Glutamatergic neuron (in vitro differentiated cells): ENCODE measurements around the gene OTUB2. TPM values are rescaled to one million over a fixed set of nuclear protein-coding genes. Genes with fewer than 3 reads are reported as not detected.
"Not testable (repeated sequence)": the region's sequence is repeated elsewhere in the genome, so short reads cannot be mapped to it uniquely, and the experiment has no call there.

Experiments
- DNase-seq: peaks from one replicate; pipeline ENCODE4 v3.0.0; 2022
- H3K27ac Mint-ChIP-seq: one replicate; pipeline ENCODE4 v1.8.0; 2020; ENCODE audit warnings: mild to moderate bottlenecking, mixed read lengths, inconsistent platforms; ENCODE audit not compliant: unreplicated experiment
- H3K27me3 Mint-ChIP-seq: one replicate; pipeline ENCODE4 v1.8.0; 2020; ENCODE audit warnings: mild to moderate bottlenecking, moderate library complexity, mixed read lengths, inconsistent platforms; ENCODE audit not compliant: unreplicated experiment
- H3K36me3 Mint-ChIP-seq: one replicate; pipeline ENCODE4 v1.8.0; 2020; ENCODE audit warnings: mild to moderate bottlenecking, mixed read lengths, inconsistent platforms; ENCODE audit not compliant: unreplicated experiment
- H3K4me1 Mint-ChIP-seq: one replicate; pipeline ENCODE4 v1.8.0; 2020; ENCODE audit warnings: mild to moderate bottlenecking, low read depth, mixed read lengths, inconsistent platforms; ENCODE audit not compliant: unreplicated experiment
- H3K4me3 Mint-ChIP-seq: one replicate; pipeline ENCODE4 v1.8.0; 2020; ENCODE audit warnings: mild to moderate bottlenecking, mixed read lengths, inconsistent platforms; ENCODE audit not compliant: unreplicated experiment
- H3K9me3 Mint-ChIP-seq: one replicate; pipeline ENCODE4 v1.8.0; 2020; ENCODE audit warnings: mild to moderate bottlenecking, moderate library complexity, mixed read lengths, inconsistent platforms; ENCODE audit not compliant: unreplicated experiment
- total RNA-seq: library from RNA; stranded (reverse); fragmentation: NEBNext Ultra II Directional; extraction: Animal tissue kit (Norgen Biotek cat#: 25700); gene quantifications from one replicate; pipeline ENCODE4 v1.2.1, GENCODE V29; 2021; ENCODE audit not compliant: unreplicated experiment
- TF ChIP-seq, protein P1 (sequence below): fragments of 200-600 bp; sonication (generic); IDR thresholded peaks from one replicate; pipeline ENCODE4 v1.5.0; 2021; ENCODE audit not compliant: partially characterized antibody, unreplicated experiment

The OTUB2 gene
- total RNA-seq, 1 donor from 2014 or later, result 5.5 TPM

DNA sequence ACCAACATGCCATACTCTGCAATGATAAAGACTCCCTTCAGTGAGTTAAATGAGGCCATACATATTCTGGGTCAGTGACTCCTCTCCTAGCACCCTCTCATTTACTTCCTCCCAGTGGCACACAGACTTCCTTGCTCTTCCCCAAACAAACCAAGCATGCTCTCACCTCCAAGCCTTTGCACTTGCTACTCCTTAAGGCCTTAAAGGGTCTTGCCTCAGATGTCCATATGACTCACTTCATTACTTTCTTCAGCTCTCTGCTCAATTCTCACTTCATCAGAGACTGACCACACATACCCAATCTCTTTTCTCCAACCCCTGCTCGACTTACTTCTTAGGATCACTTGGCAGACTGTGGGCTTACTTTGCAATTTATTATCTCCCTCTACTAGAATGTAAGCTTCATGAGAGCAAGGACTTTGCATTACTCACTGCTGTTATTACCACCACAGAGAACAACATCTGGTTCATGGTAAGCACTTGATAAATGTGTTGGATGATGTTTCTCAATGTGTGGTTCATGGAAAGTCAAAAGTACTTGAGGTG, 32.1 kb downstream of the OTUB2 start:
- TF ChIP-seq, protein P1, sequence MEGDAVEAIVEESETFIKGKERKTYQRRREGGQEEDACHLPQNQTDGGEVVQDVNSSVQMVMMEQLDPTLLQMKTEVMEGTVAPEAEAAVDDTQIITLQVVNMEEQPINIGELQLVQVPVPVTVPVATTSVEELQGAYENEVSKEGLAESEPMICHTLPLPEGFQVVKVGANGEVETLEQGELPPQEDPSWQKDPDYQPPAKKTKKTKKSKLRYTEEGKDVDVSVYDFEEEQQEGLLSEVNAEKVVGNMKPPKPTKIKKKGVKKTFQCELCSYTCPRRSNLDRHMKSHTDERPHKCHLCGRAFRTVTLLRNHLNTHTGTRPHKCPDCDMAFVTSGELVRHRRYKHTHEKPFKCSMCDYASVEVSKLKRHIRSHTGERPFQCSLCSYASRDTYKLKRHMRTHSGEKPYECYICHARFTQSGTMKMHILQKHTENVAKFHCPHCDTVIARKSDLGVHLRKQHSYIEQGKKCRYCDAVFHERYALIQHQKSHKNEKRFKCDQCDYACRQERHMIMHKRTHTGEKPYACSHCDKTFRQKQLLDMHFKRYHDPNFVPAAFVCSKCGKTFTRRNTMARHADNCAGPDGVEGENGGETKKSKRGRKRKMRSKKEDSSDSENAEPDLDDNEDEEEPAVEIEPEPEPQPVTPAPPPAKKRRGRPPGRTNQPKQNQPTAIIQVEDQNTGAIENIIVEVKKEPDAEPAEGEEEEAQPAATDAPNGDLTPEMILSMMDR, result no peak
- no peak for DNase-seq
- H3K4me3 Mint-ChIP-seq, result no peak overlapping the region
- H3K27me3 Mint-ChIP-seq, result no peaks in the 10 kb centered on the region
- peaks cover 19% of the 10 kb centered on the region for H3K36me3 Mint-ChIP-seq
- H3K9me3 Mint-ChIP-seq, result no peaks in the 10 kb centered on the region
- H3K4me1 Mint-ChIP-seq, result peaks cover 9% of the 10 kb centered on the region
- H3K27ac Mint-ChIP-seq, result no peak overlapping the region

DNA sequence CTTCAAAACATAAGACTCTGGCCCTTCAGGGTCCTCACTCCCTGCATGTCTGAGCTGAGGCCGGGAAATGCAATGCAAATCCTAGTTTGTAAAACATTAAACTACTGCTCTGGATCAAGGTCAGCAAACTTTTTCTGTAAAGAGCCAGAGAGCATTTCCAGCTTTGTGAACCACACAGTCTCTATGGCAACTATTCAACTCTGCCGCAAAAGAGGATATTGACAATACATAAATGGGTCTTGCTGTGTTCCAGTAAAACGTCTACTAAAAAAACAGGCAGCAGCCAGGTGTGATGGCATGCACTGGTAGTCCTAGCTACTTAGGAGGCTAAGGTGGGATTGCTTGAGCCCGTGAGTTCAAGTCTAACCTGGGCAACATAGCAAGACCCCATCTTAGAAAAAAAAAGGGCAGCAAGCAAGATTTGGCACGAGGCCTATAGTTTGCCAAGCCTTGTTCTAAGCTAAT, 32.6 kb downstream of the OTUB2 start:
- TF ChIP-seq, protein P1, result no peak
- H3K27ac Mint-ChIP-seq, result no peak overlapping the region
- DNase-seq, result no peak
- H3K36me3 Mint-ChIP-seq, result peaks cover 19% of the 10 kb centered on the region
- H3K9me3 Mint-ChIP-seq, result no peaks in the 10 kb centered on the region
- H3K4me1 Mint-ChIP-seq, result peaks cover 9% of the 10 kb centered on the region
- no peak overlapping the region for H3K4me3 Mint-ChIP-seq
- H3K27me3 Mint-ChIP-seq, result no peaks in the 10 kb centered on the region

DNA sequence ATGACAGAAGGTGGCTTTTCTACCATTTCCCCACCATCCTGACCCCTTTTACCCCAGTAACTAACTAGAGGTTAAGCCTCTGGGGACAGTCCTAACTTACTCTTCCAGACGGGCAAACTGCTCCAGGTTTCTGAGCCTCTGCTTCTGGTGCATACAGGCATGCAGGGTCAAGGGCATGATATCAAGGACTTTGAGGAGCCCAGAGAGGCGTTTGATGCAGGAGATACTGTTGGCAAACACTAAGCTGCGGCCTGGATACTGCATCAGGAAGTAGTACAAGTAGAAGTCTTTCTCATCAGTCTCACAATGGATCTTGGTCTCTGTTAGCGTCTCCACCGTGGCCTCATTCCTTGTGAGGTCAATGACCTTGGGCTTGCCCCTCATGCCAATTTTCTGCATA, 33.9 kb downstream of the OTUB2 start:
- H3K4me3 Mint-ChIP-seq, result no peak overlapping the region

DNA sequence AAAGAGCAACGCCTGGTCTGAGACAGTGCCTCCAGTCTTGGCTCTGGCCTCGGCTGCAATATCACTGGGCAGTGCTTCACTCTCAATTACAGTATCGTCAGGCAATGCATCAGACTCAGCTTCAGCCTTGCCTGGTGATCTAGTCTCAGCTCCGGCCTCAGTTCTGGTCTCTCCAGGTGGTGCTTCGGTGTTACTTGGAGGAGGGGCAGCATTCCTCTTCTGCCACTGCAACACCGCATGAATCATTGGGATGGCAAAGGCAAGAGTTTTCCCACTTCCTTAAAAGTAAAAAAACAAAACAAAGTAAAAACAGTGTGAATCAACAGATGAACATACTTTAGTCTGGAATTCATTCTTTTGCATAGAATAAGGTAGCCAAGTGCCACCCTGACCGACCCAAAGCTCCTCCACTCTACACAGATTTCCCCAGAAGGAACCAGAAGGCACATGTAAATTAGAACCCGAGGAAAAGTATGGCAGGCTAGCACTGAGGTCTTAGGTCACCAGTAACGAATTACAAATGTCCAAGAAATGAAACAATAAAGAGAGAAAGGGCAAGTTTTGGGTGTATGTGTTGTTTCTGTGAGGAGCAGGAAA, 36.3 kb downstream of the OTUB2 start:
- H3K4me3 Mint-ChIP-seq, result no peak overlapping the region
- H3K4me1 Mint-ChIP-seq, result peaks cover 22% of the 10 kb centered on the region
- peaks cover 4% of the 10 kb centered on the region for H3K9me3 Mint-ChIP-seq
- H3K36me3 Mint-ChIP-seq, result peaks cover 14% of the 10 kb centered on the region
- TF ChIP-seq, protein P1, result no peak
- no peak for DNase-seq
- no peak overlapping the region for H3K27ac Mint-ChIP-seq
- H3K27me3 Mint-ChIP-seq, result peaks cover 2% of the 10 kb centered on the region

More for the DNA sequence above, 33.9 kb downstream of the OTUB2 start:
- Mint-ChIP-seq H3K4me1 (peaks cover 15% of the 10 kb centered on the region), H3K36me3 (peaks cover 15% of the 10 kb centered on the region), H3K27me3 (no peaks in the 10 kb centered on the region), H3K9me3 (no peaks in the 10 kb centered on the region), H3K27ac (no peak overlapping the region)
- TF ChIP-seq, protein P1, result no peak
- DNase-seq, result no peak

DNA sequence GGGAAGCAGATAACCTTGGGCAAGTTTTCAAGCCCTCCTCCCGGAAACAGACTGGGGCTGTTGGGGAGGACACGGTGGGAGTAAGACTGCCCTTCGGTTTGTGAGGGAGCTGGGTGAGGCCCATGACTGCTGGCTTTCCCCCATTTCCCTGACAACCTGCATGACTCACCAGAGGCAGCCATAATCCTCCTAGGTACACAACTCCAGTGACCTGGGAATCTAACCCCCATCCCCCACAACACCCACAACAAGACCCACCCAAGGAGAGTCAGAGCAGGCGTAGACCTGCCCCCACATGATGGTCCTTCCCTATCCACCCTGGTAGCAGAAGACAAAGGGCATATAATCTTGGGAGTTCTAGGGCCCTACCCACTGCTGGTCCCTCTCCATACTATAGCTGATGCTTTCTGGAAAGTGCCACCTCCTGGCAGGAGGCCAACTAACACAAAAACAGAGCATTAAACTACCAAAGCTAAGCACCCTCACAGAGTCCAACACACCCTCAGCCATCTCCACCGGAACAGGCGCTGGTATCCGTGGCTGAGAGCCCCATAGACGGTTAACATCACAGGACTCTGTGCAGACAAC, 40.0 kb downstream of the OTUB2 start:
- Mint-ChIP-seq H3K4me1 (peaks cover 21% of the 10 kb centered on the region), H3K27me3 (peaks cover 2% of the 10 kb centered on the region), H3K27ac (no peak overlapping the region), H3K36me3 (peaks cover 32% of the 10 kb centered on the region), H3K9me3 (peaks cover 8% of the 10 kb centered on the region), H3K4me3 (no peak overlapping the region)
- TF ChIP-seq, protein P1, result no peak
- DNase-seq, result no peak

DNA sequence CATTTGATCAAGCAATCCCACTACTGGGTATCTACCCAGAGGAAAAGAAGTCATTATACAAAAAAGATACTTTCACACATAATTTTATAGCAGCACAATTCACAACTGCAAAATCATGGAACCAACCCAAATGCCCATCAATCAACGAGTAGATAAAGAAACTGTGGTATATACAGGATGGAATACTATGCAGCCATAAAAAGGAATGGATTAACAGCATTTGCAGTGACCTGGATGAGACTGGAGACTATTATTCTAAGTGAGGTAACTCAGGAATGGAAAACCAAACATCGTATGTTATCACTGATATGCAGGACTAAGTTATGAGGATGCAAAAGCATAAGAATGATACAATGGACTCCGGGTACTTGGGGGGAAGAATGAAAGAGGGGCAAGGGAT, 45.9 kb downstream of the OTUB2 start:
- Mint-ChIP-seq H3K36me3 (peaks cover 52% of the 10 kb centered on the region), H3K9me3 (peaks cover 14% of the 10 kb centered on the region)
- H3K27ac Mint-ChIP-seq, H3K27me3 Mint-ChIP-seq, H3K4me1 Mint-ChIP-seq, DNase-seq, H3K4me3 Mint-ChIP-seq: not testable (repeated sequence)
